ENCODE results near the gene ZNF197.

- TF ChIP-seq CTCF (conservative IDR thresholded peaks at IDR 0.05; ENCODE audit: low read depth in 2 of 2) (no peak), POLR2AphosphoS5 (IDR thresholded peaks at IDR 0.05; ENCODE audit: low read depth) (no peak), EZH2phosphoT487 (IDR thresholded peaks at IDR 0.05; ENCODE audit: unreplicated experiment) (no peak), EZH2 (IDR thresholded peaks at IDR 0.05; ENCODE audit: low read depth, unreplicated experiment) (no peak), JUNB (IDR thresholded peaks at IDR 0.05; ENCODE audit: unreplicated experiment) (no peak), NANOG (IDR thresholded peaks at IDR 0.05; ENCODE audit: borderline replicate concordance) (no peak), CREB1 (CRISPR knock-in tag; IDR thresholded peaks at IDR 0.05; ENCODE audit: low read depth) (no peak), ZNF331 (CRISPR knock-in tag; IDR thresholded peaks at IDR 0.05; ENCODE audit: low read depth) (no peak)
- TF ChIP-seq, protein P1, sequence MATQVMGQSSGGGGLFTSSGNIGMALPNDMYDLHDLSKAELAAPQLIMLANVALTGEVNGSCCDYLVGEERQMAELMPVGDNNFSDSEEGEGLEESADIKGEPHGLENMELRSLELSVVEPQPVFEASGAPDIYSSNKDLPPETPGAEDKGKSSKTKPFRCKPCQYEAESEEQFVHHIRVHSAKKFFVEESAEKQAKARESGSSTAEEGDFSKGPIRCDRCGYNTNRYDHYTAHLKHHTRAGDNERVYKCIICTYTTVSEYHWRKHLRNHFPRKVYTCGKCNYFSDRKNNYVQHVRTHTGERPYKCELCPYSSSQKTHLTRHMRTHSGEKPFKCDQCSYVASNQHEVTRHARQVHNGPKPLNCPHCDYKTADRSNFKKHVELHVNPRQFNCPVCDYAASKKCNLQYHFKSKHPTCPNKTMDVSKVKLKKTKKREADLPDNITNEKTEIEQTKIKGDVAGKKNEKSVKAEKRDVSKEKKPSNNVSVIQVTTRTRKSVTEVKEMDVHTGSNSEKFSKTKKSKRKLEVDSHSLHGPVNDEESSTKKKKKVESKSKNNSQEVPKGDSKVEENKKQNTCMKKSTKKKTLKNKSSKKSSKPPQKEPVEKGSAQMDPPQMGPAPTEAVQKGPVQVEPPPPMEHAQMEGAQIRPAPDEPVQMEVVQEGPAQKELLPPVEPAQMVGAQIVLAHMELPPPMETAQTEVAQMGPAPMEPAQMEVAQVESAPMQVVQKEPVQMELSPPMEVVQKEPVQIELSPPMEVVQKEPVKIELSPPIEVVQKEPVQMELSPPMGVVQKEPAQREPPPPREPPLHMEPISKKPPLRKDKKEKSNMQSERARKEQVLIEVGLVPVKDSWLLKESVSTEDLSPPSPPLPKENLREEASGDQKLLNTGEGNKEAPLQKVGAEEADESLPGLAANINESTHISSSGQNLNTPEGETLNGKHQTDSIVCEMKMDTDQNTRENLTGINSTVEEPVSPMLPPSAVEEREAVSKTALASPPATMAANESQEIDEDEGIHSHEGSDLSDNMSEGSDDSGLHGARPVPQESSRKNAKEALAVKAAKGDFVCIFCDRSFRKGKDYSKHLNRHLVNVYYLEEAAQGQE (IDR thresholded peaks at IDR 0.05; ENCODE audit: unreplicated experiment), result no peak
- TF ChIP-seq, protein P2, sequence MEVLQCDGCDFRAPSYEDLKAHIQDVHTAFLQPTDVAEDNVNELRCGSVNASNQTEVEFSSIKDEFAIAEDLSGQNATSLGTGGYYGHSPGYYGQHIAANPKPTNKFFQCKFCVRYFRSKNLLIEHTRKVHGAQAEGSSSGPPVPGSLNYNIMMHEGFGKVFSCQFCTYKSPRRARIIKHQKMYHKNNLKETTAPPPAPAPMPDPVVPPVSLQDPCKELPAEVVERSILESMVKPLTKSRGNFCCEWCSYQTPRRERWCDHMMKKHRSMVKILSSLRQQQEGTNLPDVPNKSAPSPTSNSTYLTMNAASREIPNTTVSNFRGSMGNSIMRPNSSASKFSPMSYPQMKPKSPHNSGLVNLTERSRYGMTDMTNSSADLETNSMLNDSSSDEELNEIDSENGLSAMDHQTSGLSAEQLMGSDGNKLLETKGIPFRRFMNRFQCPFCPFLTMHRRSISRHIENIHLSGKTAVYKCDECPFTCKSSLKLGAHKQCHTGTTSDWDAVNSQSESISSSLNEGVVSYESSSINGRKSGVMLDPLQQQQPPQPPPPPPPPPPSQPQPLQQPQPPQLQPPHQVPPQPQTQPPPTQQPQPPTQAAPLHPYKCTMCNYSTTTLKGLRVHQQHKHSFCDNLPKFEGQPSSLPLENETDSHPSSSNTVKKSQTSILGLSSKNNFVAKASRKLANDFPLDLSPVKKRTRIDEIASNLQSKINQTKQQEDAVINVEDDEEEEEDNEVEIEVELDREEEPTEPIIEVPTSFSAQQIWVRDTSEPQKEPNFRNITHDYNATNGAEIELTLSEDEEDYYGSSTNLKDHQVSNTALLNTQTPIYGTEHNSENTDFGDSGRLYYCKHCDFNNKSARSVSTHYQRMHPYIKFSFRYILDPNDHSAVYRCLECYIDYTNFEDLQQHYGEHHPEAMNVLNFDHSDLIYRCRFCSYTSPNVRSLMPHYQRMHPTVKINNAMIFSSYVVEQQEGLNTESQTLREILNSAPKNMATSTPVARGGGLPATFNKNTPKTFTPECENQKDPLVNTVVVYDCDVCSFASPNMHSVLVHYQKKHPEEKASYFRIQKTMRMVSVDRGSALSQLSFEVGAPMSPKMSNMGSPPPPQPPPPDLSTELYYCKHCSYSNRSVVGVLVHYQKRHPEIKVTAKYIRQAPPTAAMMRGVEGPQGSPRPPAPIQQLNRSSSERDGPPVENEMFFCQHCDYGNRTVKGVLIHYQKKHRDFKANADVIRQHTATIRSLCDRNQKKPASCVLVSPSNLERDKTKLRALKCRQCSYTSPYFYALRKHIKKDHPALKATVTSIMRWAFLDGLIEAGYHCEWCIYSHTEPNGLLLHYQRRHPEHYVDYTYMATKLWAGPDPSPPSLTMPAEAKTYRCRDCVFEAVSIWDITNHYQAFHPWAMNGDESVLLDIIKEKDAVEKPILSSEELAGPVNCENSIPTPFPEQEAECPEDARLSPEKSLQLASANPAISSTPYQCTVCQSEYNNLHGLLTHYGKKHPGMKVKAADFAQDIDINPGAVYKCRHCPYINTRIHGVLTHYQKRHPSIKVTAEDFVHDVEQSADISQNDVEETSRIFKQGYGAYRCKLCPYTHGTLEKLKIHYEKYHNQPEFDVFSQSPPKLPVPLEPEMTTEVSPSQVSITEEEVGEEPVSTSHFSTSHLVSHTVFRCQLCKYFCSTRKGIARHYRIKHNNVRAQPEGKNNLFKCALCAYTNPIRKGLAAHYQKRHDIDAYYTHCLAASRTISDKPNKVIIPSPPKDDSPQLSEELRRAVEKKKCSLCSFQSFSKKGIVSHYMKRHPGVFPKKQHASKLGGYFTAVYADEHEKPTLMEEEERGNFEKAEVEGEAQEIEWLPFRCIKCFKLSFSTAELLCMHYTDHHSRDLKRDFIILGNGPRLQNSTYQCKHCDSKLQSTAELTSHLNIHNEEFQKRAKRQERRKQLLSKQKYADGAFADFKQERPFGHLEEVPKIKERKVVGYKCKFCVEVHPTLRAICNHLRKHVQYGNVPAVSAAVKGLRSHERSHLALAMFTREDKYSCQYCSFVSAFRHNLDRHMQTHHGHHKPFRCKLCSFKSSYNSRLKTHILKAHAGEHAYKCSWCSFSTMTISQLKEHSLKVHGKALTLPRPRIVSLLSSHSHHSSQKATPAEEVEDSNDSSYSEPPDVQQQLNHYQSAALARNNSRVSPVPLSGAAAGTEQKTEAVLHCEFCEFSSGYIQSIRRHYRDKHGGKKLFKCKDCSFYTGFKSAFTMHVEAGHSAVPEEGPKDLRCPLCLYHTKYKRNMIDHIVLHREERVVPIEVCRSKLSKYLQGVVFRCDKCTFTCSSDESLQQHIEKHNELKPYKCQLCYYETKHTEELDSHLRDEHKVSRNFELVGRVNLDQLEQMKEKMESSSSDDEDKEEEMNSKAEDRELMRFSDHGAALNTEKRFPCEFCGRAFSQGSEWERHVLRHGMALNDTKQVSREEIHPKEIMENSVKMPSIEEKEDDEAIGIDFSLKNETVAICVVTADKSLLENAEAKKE (CRISPR knock-in tag; IDR thresholded peaks at IDR 0.05), result no peak
- TF ChIP-seq, protein P3, sequence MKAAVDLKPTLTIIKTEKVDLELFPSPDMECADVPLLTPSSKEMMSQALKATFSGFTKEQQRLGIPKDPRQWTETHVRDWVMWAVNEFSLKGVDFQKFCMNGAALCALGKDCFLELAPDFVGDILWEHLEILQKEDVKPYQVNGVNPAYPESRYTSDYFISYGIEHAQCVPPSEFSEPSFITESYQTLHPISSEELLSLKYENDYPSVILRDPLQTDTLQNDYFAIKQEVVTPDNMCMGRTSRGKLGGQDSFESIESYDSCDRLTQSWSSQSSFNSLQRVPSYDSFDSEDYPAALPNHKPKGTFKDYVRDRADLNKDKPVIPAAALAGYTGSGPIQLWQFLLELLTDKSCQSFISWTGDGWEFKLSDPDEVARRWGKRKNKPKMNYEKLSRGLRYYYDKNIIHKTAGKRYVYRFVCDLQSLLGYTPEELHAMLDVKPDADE (IDR thresholded peaks at IDR 0.05), result no peak
Observed at GRCh38 chr3:44659434-44659833, 34.6 kb downstream of the ZNF197 start.

Data from GM23338 (cell line).